Endothelial cell of umbilical vein (primary cell): ENCODE data around the gene HDX. TPM values are rescaled to one million over a fixed set of nuclear protein-coding genes. Genes with fewer than 3 reads are reported as not detected.

Source experiments
- BruUV-seq: library from RNA; stranded (reverse); fragments of 400-500 nt; replicated peaks from 2 replicates; lab custom pipeline; 2021; lab: Mats Ljungman, UMichigan
- CTCF ChIA-PET: fragments of 300-600, 350-600 bp; sonication (Branson Sonifier 250); formaldehyde crosslinking; loops from one replicate; lab custom pipeline; 2021; ENCODE audit warnings: antibody characterized with exemption, inconsistent platforms; lab: Charles Lee
- POLR2A ChIA-PET: fragments of 300-600, 350-600 bp; sonication (Branson Sonifier 250); formaldehyde crosslinking; loops from one replicate; lab custom pipeline; 2021; ENCODE audit warnings: antibody characterized with exemption, inconsistent platforms; lab: Charles Lee
- DNase-seq: peaks from one replicate; pipeline ENCODE4 v3.0.0-alpha.2; 2011; ENCODE audit warnings: low read depth, low spot score
- FAIRE-seq: peaks from 2 replicates; lab custom pipeline; 2011; peaks lifted over from hg19 to GRCh38; lab: Jason Lieb, UNC
- H2AFZ ChIP-seq: 2 replicates; pipeline ENCODE4 v1.6.0; 2012; ENCODE audit warnings: low read depth, low read length, control low read depth, inconsistent platforms
- H3K27ac ChIP-seq: 2 replicates; pipeline ENCODE4 v1.5.1; 2011; ENCODE audit warnings: low read depth, mild to moderate bottlenecking, control low read depth, low read length, moderate library complexity; ENCODE audit not compliant: insufficient read depth
- H3K27me3 ChIP-seq, 2 experiments: 2 replicates each; pipeline versions ENCODE4 v1.6.0 to v1.6.1; 2011; ENCODE audit warnings: low read length in 2 of 2, mixed read lengths in 1 of 2; ENCODE audit not compliant: control insufficient read depth in 2 of 2, insufficient read depth in 2 of 2
- H3K36me3 ChIP-seq, 2 experiments: 2 replicates in 1 of 2; 3 replicates in 1 of 2; pipeline ENCODE4 v1.5.1; 2011; ENCODE audit warnings: low read length in 2 of 2, mild to moderate bottlenecking in 1 of 2, moderate library complexity in 1 of 2; ENCODE audit not compliant: control insufficient read depth in 2 of 2, insufficient read depth in 2 of 2; ENCODE audit errors: extremely low read depth in 1 of 2
- H3K4me1 ChIP-seq: 3 replicates; pipeline ENCODE4 v1.5.1; 2011; ENCODE audit warnings: mild to moderate bottlenecking, low read length; ENCODE audit not compliant: control insufficient read depth, insufficient read depth; ENCODE audit errors: extremely low read depth
- H3K4me2 ChIP-seq: 2 replicates; pipeline ENCODE4 v1.6.1; 2011; ENCODE audit warnings: low read length, control low read depth, mixed read lengths; ENCODE audit not compliant: insufficient read depth
- H3K4me3 ChIP-seq, 3 experiments: fragments of 200-600 bp in 1 of 3; sonication (generic), shearing (Covaris generic) in 1 of 3; replicated peaks in 1 of 3; 2 replicates each; pipeline ENCODE4 v1.5.1; 2011 to 2016; ENCODE audit warnings: control low read depth in 3 of 3, low read length in 3 of 3, mild to moderate bottlenecking in 2 of 3, inconsistent platforms in 1 of 3, low read depth in 1 of 3, moderate library complexity in 1 of 3; ENCODE audit not compliant: insufficient read depth in 1 of 3
- H3K79me2 ChIP-seq: 2 replicates; pipeline ENCODE4 v1.6.0; 2012; ENCODE audit warnings: low read length, inconsistent platforms; ENCODE audit not compliant: control insufficient read depth, insufficient read depth
- H3K9ac ChIP-seq: replicated peaks from 2 replicates; pipeline ENCODE3; 2011; ENCODE audit warnings: low read length, control low read depth; ENCODE audit not compliant: insufficient read depth; ENCODE audit errors: extremely low read depth
- H3K9me1 ChIP-seq: replicated peaks from 3 replicates; pipeline ENCODE4 v1.6.0; 2011; ENCODE audit warnings: mild to moderate bottlenecking, low read length; ENCODE audit not compliant: control insufficient read depth, insufficient read depth; ENCODE audit errors: extremely low read depth
- H3K9me3 ChIP-seq: replicated peaks from 2 replicates; pipeline ENCODE4 v1.5.1; 2012; ENCODE audit warnings: low read length, inconsistent platforms; ENCODE audit not compliant: control insufficient read depth, insufficient read depth
- H4K20me1 ChIP-seq: replicated peaks from 2 replicates; pipeline ENCODE3; 2011; ENCODE audit warnings: mild to moderate bottlenecking, low read length; ENCODE audit not compliant: control insufficient read depth, insufficient read depth; ENCODE audit errors: extremely low read depth
- EZH2 ChIP-seq: IDR thresholded peaks from 2 replicates; pipeline ENCODE4 v1.6.1; 2012; ENCODE audit warnings: borderline replicate concordance, low read depth, mild to moderate bottlenecking, moderate library complexity, low read length, inconsistent platforms; ENCODE audit not compliant: severe bottlenecking
- FOS ChIP-seq: IDR thresholded peaks from 2 replicates; pipeline ENCODE4 v1.6.1; 2011; ENCODE audit warnings: mild to moderate bottlenecking, low read length, moderate library complexity, borderline replicate concordance; ENCODE audit not compliant: insufficient read depth
- GATA2 ChIP-seq: IDR thresholded peaks from 2 replicates; pipeline ENCODE4 v1.7.0; 2011; ENCODE audit warnings: low read depth, mild to moderate bottlenecking, moderate library complexity, mixed read lengths, low read length; ENCODE audit not compliant: insufficient read length, insufficient read depth
- JUN ChIP-seq: IDR thresholded peaks from 2 replicates; pipeline ENCODE4 v1.6.1; 2011; ENCODE audit warnings: borderline replicate concordance, low read depth; ENCODE audit not compliant: insufficient read length, insufficient read depth
- MAX ChIP-seq: IDR thresholded peaks from 2 replicates; pipeline ENCODE4 v1.6.1; 2011; ENCODE audit not compliant: insufficient read depth, insufficient read length
- MYC ChIP-seq: IDR thresholded peaks from one replicate; pipeline ENCODE4 v1.6.1; 2011; ENCODE audit warnings: mild to moderate bottlenecking, low read depth, low read length
- POLR2A ChIP-seq: IDR thresholded peaks from 2 replicates; pipeline ENCODE4 v1.6.1; 2012; ENCODE audit warnings: low read depth, mild to moderate bottlenecking, control low read depth, low read length
- POLR2AphosphoS5 ChIP-seq: IDR thresholded peaks from 2 replicates; pipeline ENCODE4 v1.6.1; 2012; ENCODE audit warnings: low read depth, mild to moderate bottlenecking, control low read depth, low read length, moderate library complexity; ENCODE audit not compliant: insufficient read depth
- dilution Hi-C: fragments of 300-500 bp; cut with MboI; formaldehyde crosslinking; loops from one replicate; pipeline ENCODE4 v1.15.0; 2019; ENCODE audit warnings: low sequenced_read_pairs; ENCODE audit not compliant: extremely low pct_ligation_motif_present
- intact Hi-C: fragments of 100-400 bp; cut with micrococcal nuclease; formaldehyde crosslinking; loops from one replicate; pipeline ENCODE4 v1.10.0; 2022
- polyA plus RNA-seq, 4 experiments: library from polyadenylated mRNA; depleted of rRNA in 3 of 4; stranded (reverse) in 3 of 4; unstranded in 1 of 4; fragments of >200 nt; gene quantifications; 2 replicates each; pipeline versions ENCODE4 v1.2.1 to v1.2.3, GENCODE V29; 2011 to 2012; ENCODE audit warnings: missing spikeins in 1 of 4
- total RNA-seq: library from RNA; stranded (reverse); gene quantifications from 2 replicates; pipeline ENCODE4 v1.2.3, GENCODE V29; 2021
- TF ChIP-seq, protein P1 (sequence below), 2 donors: IDR thresholded peaks; 1 replicate in 1 of 2; 2 replicates in 1 of 2; pipeline ENCODE4 v1.5.1; 2011; ENCODE audit warnings: low read length in 2 of 2, mild to moderate bottlenecking in 2 of 2, moderate library complexity in 2 of 2, control low read depth in 1 of 2, inconsistent platforms in 1 of 2, low read depth in 1 of 2; ENCODE audit not compliant: insufficient read depth in 1 of 2; ENCODE audit errors: extremely low read depth in 1 of 2

Gene HDX
- total and polyA plus RNA-seq, 2 donors (not counting 3 experiments of a cell fraction or from before 2014, with no cell fraction given) = 2.3 to 8.2 TPM

- dilution Hi-C loops (no loop called here), intact Hi-C loops (no loop called here)
- Histone ChIP-seq H3K27me3 (no peaks in the 10 kb centered on the region), H3K9me1 (no peaks in the 10 kb centered on the region), H3K4me3 (no peak overlapping the region), H2AFZ (no peak overlapping the region), H3K36me3 (no peaks in the 10 kb centered on the region), H3K27ac (no peak overlapping the region), H3K79me2 (no peaks in the 10 kb centered on the region), H3K9ac (no peak overlapping the region), H3K4me1 (no peaks in the 10 kb centered on the region), H3K9me3 (no peaks in the 10 kb centered on the region), H3K4me2 (no peak overlapping the region), H4K20me1 (no peaks in the 10 kb centered on the region)
- no peak for TF ChIP-seq JUN
- no peak for TF ChIP-seq GATA2
- no peak for TF ChIP-seq POLR2AphosphoS5
- TF ChIP-seq POLR2A = no peak
- no peak for TF ChIP-seq MAX
- TF ChIP-seq EZH2 = no peak
- no peak for TF ChIP-seq MYC
- TF ChIP-seq FOS = no peak
- TF ChIP-seq, protein P1, sequence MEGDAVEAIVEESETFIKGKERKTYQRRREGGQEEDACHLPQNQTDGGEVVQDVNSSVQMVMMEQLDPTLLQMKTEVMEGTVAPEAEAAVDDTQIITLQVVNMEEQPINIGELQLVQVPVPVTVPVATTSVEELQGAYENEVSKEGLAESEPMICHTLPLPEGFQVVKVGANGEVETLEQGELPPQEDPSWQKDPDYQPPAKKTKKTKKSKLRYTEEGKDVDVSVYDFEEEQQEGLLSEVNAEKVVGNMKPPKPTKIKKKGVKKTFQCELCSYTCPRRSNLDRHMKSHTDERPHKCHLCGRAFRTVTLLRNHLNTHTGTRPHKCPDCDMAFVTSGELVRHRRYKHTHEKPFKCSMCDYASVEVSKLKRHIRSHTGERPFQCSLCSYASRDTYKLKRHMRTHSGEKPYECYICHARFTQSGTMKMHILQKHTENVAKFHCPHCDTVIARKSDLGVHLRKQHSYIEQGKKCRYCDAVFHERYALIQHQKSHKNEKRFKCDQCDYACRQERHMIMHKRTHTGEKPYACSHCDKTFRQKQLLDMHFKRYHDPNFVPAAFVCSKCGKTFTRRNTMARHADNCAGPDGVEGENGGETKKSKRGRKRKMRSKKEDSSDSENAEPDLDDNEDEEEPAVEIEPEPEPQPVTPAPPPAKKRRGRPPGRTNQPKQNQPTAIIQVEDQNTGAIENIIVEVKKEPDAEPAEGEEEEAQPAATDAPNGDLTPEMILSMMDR (IDR thresholded peaks at IDR 0.05; ENCODE audit: extremely low read depth in 1 of 2, insufficient read depth in 1 of 2, low read depth in 1 of 2, low read length in 2 of 2) = no peak
- ChIA-PET POLR2A (no interaction called here), CTCF (no interaction called here)
- BruUV-seq = no TSS peak
- DNase-seq (no peak), FAIRE-seq (no peak)
Observed at GRCh38 chrX:84477114-84477513, 25.1 kb downstream of the HDX start.
